Suprapubic skin (tissue), 3 donors: ENCODE results near the gene BIN1.

Source experiments
- POLR2A ChIP-seq, 2 donors: fragments of 450-650 bp; IDR thresholded peaks; one replicate each; pipeline ENCODE4 v1.6.1; 2017; ENCODE audit warnings: antibody characterized with exemption in 2 of 2, mild to moderate bottlenecking in 2 of 2, moderate library complexity in 2 of 2
- TF ChIP-seq, protein P1 (sequence below), 2 donors: fragments of 200-600 bp in 1 of 2; fragments of 450-650 bp in 1 of 2; sonication (generic) in 1 of 2; IDR thresholded peaks; one replicate each; pipeline ENCODE4 v1.5.1; 2016 to 2019; ENCODE audit warnings: antibody characterized with exemption in 2 of 2, mild to moderate bottlenecking in 1 of 2, moderate library complexity in 1 of 2

DNA sequence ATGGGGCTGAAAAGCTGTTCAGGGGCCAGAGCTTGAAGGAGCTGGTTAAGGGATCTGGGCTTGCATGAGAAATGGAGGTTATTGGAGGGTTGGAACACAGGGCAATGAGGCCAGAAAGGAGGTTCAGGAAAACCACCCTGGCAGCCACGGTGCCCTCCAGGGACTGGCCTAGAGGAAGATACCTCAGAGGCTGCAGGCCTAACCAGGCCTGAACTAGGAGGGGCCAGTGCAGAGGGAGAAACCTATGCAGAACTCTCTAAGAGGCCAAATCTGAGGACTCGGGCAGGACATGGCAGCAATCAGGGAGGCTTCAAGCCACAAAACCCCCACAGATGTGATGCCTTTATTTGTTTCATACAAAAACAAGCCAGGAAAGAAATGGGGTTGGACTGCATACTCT lies 66.8 kb downstream of the BIN1 start:
- TF ChIP-seq, protein P1, sequence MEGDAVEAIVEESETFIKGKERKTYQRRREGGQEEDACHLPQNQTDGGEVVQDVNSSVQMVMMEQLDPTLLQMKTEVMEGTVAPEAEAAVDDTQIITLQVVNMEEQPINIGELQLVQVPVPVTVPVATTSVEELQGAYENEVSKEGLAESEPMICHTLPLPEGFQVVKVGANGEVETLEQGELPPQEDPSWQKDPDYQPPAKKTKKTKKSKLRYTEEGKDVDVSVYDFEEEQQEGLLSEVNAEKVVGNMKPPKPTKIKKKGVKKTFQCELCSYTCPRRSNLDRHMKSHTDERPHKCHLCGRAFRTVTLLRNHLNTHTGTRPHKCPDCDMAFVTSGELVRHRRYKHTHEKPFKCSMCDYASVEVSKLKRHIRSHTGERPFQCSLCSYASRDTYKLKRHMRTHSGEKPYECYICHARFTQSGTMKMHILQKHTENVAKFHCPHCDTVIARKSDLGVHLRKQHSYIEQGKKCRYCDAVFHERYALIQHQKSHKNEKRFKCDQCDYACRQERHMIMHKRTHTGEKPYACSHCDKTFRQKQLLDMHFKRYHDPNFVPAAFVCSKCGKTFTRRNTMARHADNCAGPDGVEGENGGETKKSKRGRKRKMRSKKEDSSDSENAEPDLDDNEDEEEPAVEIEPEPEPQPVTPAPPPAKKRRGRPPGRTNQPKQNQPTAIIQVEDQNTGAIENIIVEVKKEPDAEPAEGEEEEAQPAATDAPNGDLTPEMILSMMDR (IDR thresholded peaks at IDR 0.05), result no peak
- no peak for TF ChIP-seq POLR2A (IDR thresholded peaks at IDR 0.05)
